Measurements from ENCODE around the gene TNFSF15. TPM values are rescaled to one million over a fixed set of nuclear protein-coding genes. Genes with fewer than 3 reads are reported as not detected.

The TNFSF15 gene
- total RNA-seq, 4 donors from 2014 or later: 0.06 to 0.83 (median 0.25) TPM

- H3K9me3 ChIP-seq: no peaks in the 10 kb centered on the region
- H3K27me3 ChIP-seq: peaks cover 0 to 5% (median 0%) of the 10 kb centered on the region in 4 donors
- H3K4me3 ChIP-seq: no peak overlapping the region
- intact Hi-C loops (cut with DNase I): no loop called here
- 96% methylated on average over 4 of the region's 4 CpGs for WGBS
- no peak overlapping the region for H3K27ac ChIP-seq (replicated peaks in 1 of 4)
- DNase-seq (ENCODE audit: extremely low spot score): peak; percentile 66
- H3K36me3 ChIP-seq: no peaks in the 10 kb centered on the region
- no peaks in the 10 kb centered on the region for H3K4me1 ChIP-seq
- TF ChIP-seq POLR2A (IDR thresholded peaks at IDR 0.05; ENCODE audit: low read depth) (no peak), POLR2AphosphoS5 (IDR thresholded peaks at IDR 0.05) (no peak), EP300 (IDR thresholded peaks at IDR 0.05) (no peak), CTCF (IDR thresholded peaks at IDR 0.05) (no peak)
Measured at GRCh38 chr9:114792396-114792795, 13.4 kb downstream of the TNFSF15 start.

DNA sequence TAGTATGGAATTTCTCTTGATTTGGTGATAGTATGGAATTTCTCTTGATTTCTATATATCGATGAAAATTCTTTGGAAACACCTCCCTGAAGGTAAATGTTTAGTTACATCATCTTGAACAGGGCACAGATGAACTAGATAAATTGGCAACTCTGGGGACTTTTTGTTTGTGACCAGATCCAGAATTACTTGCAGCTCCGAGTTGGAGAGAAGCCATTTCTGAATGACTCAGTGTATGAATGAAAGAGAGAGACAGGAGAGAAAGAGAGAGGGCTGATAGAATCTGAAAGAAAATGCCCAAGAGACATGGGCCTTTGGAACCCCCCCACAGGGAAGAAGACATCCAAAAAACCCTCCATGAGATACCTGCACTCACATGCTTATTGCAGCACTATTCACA, 14.1 kb downstream of the TNFSF15 start:
- intact Hi-C loops (cut with DNase I): no loop called here

GRCh38 chr9:114791312-114791711, 14.5 kb downstream of the TNFSF15 start:
- no peak overlapping the region for H3K27ac ChIP-seq (replicated peaks in 1 of 4)
- DNase-seq (ENCODE audit: extremely low spot score): no peak
- H3K4me1 ChIP-seq: peaks cover 0 to 3% (median under 1%) of the 10 kb centered on the region in 4 donors
- no peak overlapping the region for H3K4me3 ChIP-seq
- intact Hi-C loops (cut with DNase I): no loop called here
- H3K27me3 ChIP-seq: peaks cover 0 to 5% (median 0%) of the 10 kb centered on the region in 4 donors
- TF ChIP-seq EP300 (IDR thresholded peaks at IDR 0.05): no peak
- no peak for TF ChIP-seq POLR2AphosphoS5 (IDR thresholded peaks at IDR 0.05)
- TF ChIP-seq CTCF (IDR thresholded peaks at IDR 0.05): no peak
- TF ChIP-seq POLR2A (IDR thresholded peaks at IDR 0.05; ENCODE audit: low read depth): no peak
- no peaks in the 10 kb centered on the region for H3K36me3 ChIP-seq
- no peaks in the 10 kb centered on the region for H3K9me3 ChIP-seq

More for the DNA sequence above, 14.1 kb downstream of the TNFSF15 start:
- Histone ChIP-seq H3K36me3 (no peaks in the 10 kb centered on the region), H3K27ac (replicated peaks in 1 of 4) (no peak overlapping the region), H3K4me1 (no peaks in the 10 kb centered on the region), H3K27me3 (peaks cover 0 to 5% (median 0%) of the 10 kb centered on the region in 4 donors), H3K4me3 (no peak overlapping the region), H3K9me3 (no peaks in the 10 kb centered on the region)
- TF ChIP-seq EP300 (IDR thresholded peaks at IDR 0.05): no peak
- TF ChIP-seq CTCF (IDR thresholded peaks at IDR 0.05): no peak
- no peak for TF ChIP-seq POLR2A (IDR thresholded peaks at IDR 0.05; ENCODE audit: low read depth)
- TF ChIP-seq POLR2AphosphoS5 (IDR thresholded peaks at IDR 0.05): no peak
- DNase-seq (ENCODE audit: extremely low spot score): no peak
- 83% methylated on average over 2 of the region's 2 CpGs for WGBS

DNA sequence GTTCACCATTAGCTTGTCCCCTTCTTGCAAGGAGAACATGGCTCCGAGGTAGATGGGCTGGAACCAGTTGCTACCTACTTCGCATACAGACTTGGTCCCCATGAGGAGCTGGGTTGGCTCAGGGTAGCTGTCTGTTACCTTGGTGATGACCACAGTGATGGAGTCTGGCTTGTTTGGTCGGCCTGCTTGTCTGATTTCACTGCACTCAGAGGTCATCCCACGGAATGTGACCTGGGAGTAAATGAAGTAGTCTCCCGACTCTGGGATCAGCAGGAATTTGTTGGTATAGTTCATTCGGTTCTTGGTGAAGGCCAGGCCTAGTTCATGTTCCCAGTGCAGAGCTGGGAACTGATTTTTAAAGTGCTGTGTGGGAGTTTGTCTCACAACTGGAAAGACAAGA, 15.3 kb downstream of the TNFSF15 start:
- Histone ChIP-seq H3K36me3 (no peaks in the 10 kb centered on the region), H3K9me3 (no peaks in the 10 kb centered on the region), H3K27me3 (peaks cover 0 to under 1% (median 0%) of the 10 kb centered on the region in 4 donors), H3K4me1 (peaks cover 0 to 11% (median 7%) of the 10 kb centered on the region in 4 donors), H3K27ac (replicated peaks in 1 of 4) (no peak overlapping the region), H3K4me3 (no peak overlapping the region)
- DNase-seq (ENCODE audit: extremely low spot score): no peak
- intact Hi-C loops (cut with DNase I): no loop called here
- WGBS: 81% methylated on average over 6 of the region's 6 CpGs
- TF ChIP-seq POLR2AphosphoS5 (IDR thresholded peaks at IDR 0.05) (no peak), EP300 (IDR thresholded peaks at IDR 0.05) (no peak), CTCF (IDR thresholded peaks at IDR 0.05) (no peak), POLR2A (IDR thresholded peaks at IDR 0.05; ENCODE audit: low read depth) (no peak)

DNA sequence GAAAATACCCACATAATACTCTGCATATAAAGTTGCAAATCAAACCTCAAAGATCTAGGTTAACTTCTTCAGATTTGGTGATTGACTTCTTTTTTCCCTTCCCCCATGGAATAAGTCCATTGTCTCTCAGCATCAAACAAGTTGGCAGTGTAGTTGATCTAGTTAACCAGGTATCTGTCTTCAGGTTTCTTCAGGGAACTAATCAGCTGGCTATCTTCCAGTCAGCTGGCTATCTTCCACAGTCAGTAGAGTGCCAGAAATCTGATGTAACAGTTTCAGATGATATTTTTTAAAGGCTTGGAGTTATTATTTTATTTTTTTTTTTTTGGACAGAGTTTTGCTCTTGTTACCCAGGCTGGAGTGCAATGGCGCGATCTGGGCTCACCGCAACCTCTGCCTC, 16.8 kb downstream of the TNFSF15 start:
- Histone ChIP-seq H3K4me1 (peaks cover 0 to 24% (median 18%) of the 10 kb centered on the region in 4 donors), H3K36me3 (no peaks in the 10 kb centered on the region), H3K4me3 (no peak overlapping the region), H3K27ac (replicated peaks in 1 of 4) (no peak overlapping the region), H3K9me3 (no peaks in the 10 kb centered on the region), H3K27me3 (no peaks in the 10 kb centered on the region)
- DNase-seq (ENCODE audit: extremely low spot score): peak; percentile 4
- intact Hi-C loops (cut with DNase I): no loop called here
- TF ChIP-seq POLR2AphosphoS5 (IDR thresholded peaks at IDR 0.05): no peak
- TF ChIP-seq EP300 (IDR thresholded peaks at IDR 0.05): no peak
- TF ChIP-seq CTCF (IDR thresholded peaks at IDR 0.05): no peak
- TF ChIP-seq POLR2A (IDR thresholded peaks at IDR 0.05; ENCODE audit: low read depth): no peak
- 90% methylated on average over 3 of the region's 3 CpGs for WGBS
